ENCODE results near the gene FUT8. TPM values are rescaled to one million over a fixed set of nuclear protein-coding genes. Genes with fewer than 3 reads are reported as not detected.
A peak's percentile ranks its signal among the peaks of the same experiment; 100 is the strongest.

The FUT8 gene
- total and polyA plus RNA-seq, 2 donors (not counting 1 experiment from before 2014, with no cell fraction given): 13.2 to 91.8 TPM

DNA sequence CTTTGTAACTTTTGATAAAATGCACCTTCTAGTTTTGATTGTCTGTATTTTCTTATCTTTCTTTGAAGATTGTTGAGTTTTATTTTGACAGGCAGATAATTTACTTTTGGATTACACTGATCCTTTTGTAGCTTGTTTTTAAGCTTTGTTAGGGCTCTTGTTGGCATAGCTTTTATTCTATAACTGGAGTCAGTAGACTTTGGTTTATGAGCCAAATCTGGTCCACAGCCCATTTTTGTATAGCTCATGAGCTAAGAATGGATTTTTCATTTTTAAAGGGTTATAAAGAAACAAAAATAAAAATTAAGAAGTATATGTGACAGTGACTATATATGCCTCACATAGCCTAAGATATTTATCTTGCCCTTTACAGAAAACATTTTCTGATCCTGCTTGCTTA is 142.3 kb downstream of the FUT8 start:
- Histone ChIP-seq H3K27ac (ENCODE audit: low read length in 2 of 2) (no peak overlapping the region), H3K4me2 (replicated peaks; ENCODE audit: low read depth, low read length, poor library complexity, severe bottlenecking) (peak overlapping the region; percentile 10), H3K4me3 (ENCODE audit: control extremely low read depth in 1 of 5, extremely low read depth in 1 of 5, insufficient read depth in 1 of 5, low read depth in 2 of 5, low read length in 4 of 5) (no peak overlapping the region), H3K9me3 (ENCODE audit: control extremely low read depth in 1 of 3, control insufficient read depth in 2 of 3, insufficient read depth in 1 of 3, low read length in 2 of 3) (no peaks in the 10 kb centered on the region), H3K9ac (ENCODE audit: low read length) (no peak overlapping the region), H2AFZ (ENCODE audit: insufficient read depth, low read depth, low read length, poor library complexity, severe bottlenecking) (no peak overlapping the region), H3K4me1 (ENCODE audit: control insufficient read depth in 2 of 2, insufficient read depth in 2 of 2, low read length in 2 of 2) (peaks cover 5 to 11% of the 10 kb centered on the region in 2 donors), H3K27me3 (replicated peaks in 1 of 4; ENCODE audit: control extremely low read depth in 1 of 4, control insufficient read depth in 3 of 4, insufficient read depth in 4 of 4, low read length in 3 of 4) (no peaks in the 10 kb centered on the region), H3K36me3 (replicated peaks in 1 of 2; ENCODE audit: control extremely low read depth in 1 of 2, control insufficient read depth in 1 of 2, extremely low read depth in 1 of 2, insufficient read depth in 2 of 2, low read length in 1 of 2) (no peaks in the 10 kb centered on the region), H4K20me1 (ENCODE audit: control insufficient read depth, insufficient read depth, low read length, poor library complexity, severe bottlenecking) (peaks cover 29% of the 10 kb centered on the region), H3K79me2 (ENCODE audit: control insufficient read depth, insufficient read depth, low read length) (peaks cover 82% of the 10 kb centered on the region)
- intact Hi-C loops (cut with micrococcal nuclease): no loop called here
- no peak overlapping the region for H3K27ac Mint-ChIP-seq
- H3K27me3 Mint-ChIP-seq: no peaks in the 10 kb centered on the region
- CTCF ChIA-PET: no interaction called here
- no peak for ATAC-seq (ENCODE audit: low read depth)
- no peak for DNase-seq
- H3K9me3 Mint-ChIP-seq (ENCODE audit: insufficient read depth): no peaks in the 10 kb centered on the region
- peaks cover 15% of the 10 kb centered on the region for H3K4me1 Mint-ChIP-seq
- H3K4me3 Mint-ChIP-seq: no peak overlapping the region
- POLR2A ChIA-PET: no interaction called here
- TF ChIP-seq CTCF (IDR thresholded peaks at IDR 0.05): no peak
- TF ChIP-seq EZH2 (IDR thresholded peaks at IDR 0.05; ENCODE audit: borderline replicate concordance, insufficient read depth, low read depth, low read length, poor library complexity, severe bottlenecking): no peak

DNA sequence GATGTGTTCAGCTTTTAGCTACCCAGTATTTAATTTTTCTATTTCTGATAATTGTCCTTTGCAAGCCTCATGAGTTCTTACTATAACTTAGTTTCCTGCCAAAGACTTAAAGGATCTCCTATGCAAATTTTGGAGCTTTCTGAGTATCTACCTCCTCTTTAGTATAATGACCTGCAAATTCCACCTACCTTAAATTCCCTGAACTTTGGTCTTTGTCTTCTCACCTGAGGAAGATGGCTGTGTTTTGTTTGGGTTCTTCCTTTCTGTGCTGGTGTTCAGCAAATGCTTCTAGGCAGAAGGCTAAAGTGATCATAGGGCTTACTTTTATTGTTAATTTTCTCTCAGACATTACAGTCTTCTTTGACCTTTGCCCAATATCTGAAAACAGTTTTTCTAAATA is 142.8 kb downstream of the FUT8 start:
- Histone ChIP-seq H2AFZ (ENCODE audit: insufficient read depth, low read depth, low read length, poor library complexity, severe bottlenecking) (no peak overlapping the region), H3K9ac (ENCODE audit: low read length) (no peak overlapping the region), H3K9me3 (ENCODE audit: control extremely low read depth in 1 of 3, control insufficient read depth in 2 of 3, insufficient read depth in 1 of 3, low read length in 2 of 3) (no peaks in the 10 kb centered on the region), H3K27ac (ENCODE audit: low read length in 2 of 2) (no peak overlapping the region), H3K4me1 (ENCODE audit: control insufficient read depth in 2 of 2, insufficient read depth in 2 of 2, low read length in 2 of 2) (peaks cover 5 to 11% of the 10 kb centered on the region in 2 donors), H3K79me2 (ENCODE audit: control insufficient read depth, insufficient read depth, low read length) (peaks cover 82% of the 10 kb centered on the region), H3K4me2 (replicated peaks; ENCODE audit: low read depth, low read length, poor library complexity, severe bottlenecking) (peak overlapping the region; percentile 10), H3K36me3 (replicated peaks in 1 of 2; ENCODE audit: control extremely low read depth in 1 of 2, control insufficient read depth in 1 of 2, extremely low read depth in 1 of 2, insufficient read depth in 2 of 2, low read length in 1 of 2) (no peaks in the 10 kb centered on the region), H3K4me3 (ENCODE audit: control extremely low read depth in 1 of 5, extremely low read depth in 1 of 5, insufficient read depth in 1 of 5, low read depth in 2 of 5, low read length in 4 of 5) (no peak overlapping the region), H4K20me1 (ENCODE audit: control insufficient read depth, insufficient read depth, low read length, poor library complexity, severe bottlenecking) (peaks cover 24% of the 10 kb centered on the region), H3K27me3 (replicated peaks in 1 of 4; ENCODE audit: control extremely low read depth in 1 of 4, control insufficient read depth in 3 of 4, insufficient read depth in 4 of 4, low read length in 3 of 4) (no peaks in the 10 kb centered on the region)
- no peaks in the 10 kb centered on the region for H3K27me3 Mint-ChIP-seq
- CTCF ChIA-PET: no interaction called here
- no peak overlapping the region for H3K27ac Mint-ChIP-seq
- POLR2A ChIA-PET: no interaction called here
- TF ChIP-seq EZH2 (IDR thresholded peaks at IDR 0.05; ENCODE audit: borderline replicate concordance, insufficient read depth, low read depth, low read length, poor library complexity, severe bottlenecking) (no peak), CTCF (IDR thresholded peaks at IDR 0.05) (no peak)
- peaks cover 14% of the 10 kb centered on the region for H3K4me1 Mint-ChIP-seq
- no peaks in the 10 kb centered on the region for H3K9me3 Mint-ChIP-seq (ENCODE audit: insufficient read depth)
- DNase-seq (no peak), ATAC-seq (ENCODE audit: low read depth) (no peak)
- H3K4me3 Mint-ChIP-seq: no peak overlapping the region
- intact Hi-C loops (cut with micrococcal nuclease): no loop called here
